ENCODE data around the gene PROSER2.
"Not testable (repeated sequence)": the region's sequence is repeated elsewhere in the genome, so short reads cannot be mapped to it uniquely, and the experiment has no call there.

Gene PROSER2

GRCh38 chr10:11882646-11883375 lies 59.7 kb downstream of the PROSER2 start:
- no peak for DNase-seq (ENCODE audit: extremely low read depth in 1 of 2, low read depth in 1 of 2)

- no peak for DNase-seq (ENCODE audit: extremely low read depth in 1 of 2, low read depth in 1 of 2)
These were observed 61.7 kb downstream of the PROSER2 start for GRCh38 chr10:11884706-11885423.

- DNase-seq (ENCODE audit: extremely low read depth in 1 of 2, low read depth in 1 of 2), result no peak
These were observed 62.4 kb downstream of the PROSER2 start for GRCh38 chr10:11885437-11886137.

GRCh38 chr10:11886138-11886474 lies 63.0 kb downstream of the PROSER2 start:
- no peak for DNase-seq (ENCODE audit: extremely low read depth in 1 of 2, low read depth in 1 of 2)

- no peak for DNase-seq (ENCODE audit: extremely low read depth in 1 of 2, low read depth in 1 of 2)
These were observed 63.7 kb downstream of the PROSER2 start for GRCh38 chr10:11886851-11887250.

GRCh38 chr10:11887381-11888227 lies 64.4 kb downstream of the PROSER2 start:
- DNase-seq (ENCODE audit: extremely low read depth in 1 of 2, low read depth in 1 of 2), result no peak

- DNase-seq (ENCODE audit: extremely low read depth in 1 of 2, low read depth in 1 of 2), result not testable (repeated sequence)
These were observed 66.1 kb downstream of the PROSER2 start for GRCh38 chr10:11889263-11889662.

- DNase-seq (ENCODE audit: extremely low read depth in 1 of 2, low read depth in 1 of 2), result no peak
These were observed 68.8 kb downstream of the PROSER2 start for GRCh38 chr10:11891776-11892486.

GRCh38 chr10:11893749-11894278 lies 70.7 kb downstream of the PROSER2 start:
- DNase-seq (ENCODE audit: extremely low read depth in 1 of 2, low read depth in 1 of 2), result no peak

- DNase-seq (ENCODE audit: extremely low read depth in 1 of 2, low read depth in 1 of 2), result no peak
These were observed 71.4 kb downstream of the PROSER2 start for GRCh38 chr10:11894381-11895107.

GRCh38 chr10:11895108-11895466 lies 71.9 kb downstream of the PROSER2 start:
- DNase-seq (ENCODE audit: extremely low read depth in 1 of 2, low read depth in 1 of 2), result no peak

- no peak for DNase-seq (ENCODE audit: extremely low read depth in 1 of 2, low read depth in 1 of 2)
These were observed 72.4 kb downstream of the PROSER2 start for GRCh38 chr10:11895598-11895997.

- DNase-seq (ENCODE audit: extremely low read depth in 1 of 2, low read depth in 1 of 2), result no peak
These were observed 73.5 kb downstream of the PROSER2 start for GRCh38 chr10:11896549-11897200.

GRCh38 chr10:11898033-11898371 lies 74.8 kb downstream of the PROSER2 start:
- DNase-seq (ENCODE audit: extremely low read depth in 1 of 2, low read depth in 1 of 2), result no peak

GRCh38 chr10:11898372-11899066 lies 75.4 kb downstream of the PROSER2 start:
- DNase-seq (ENCODE audit: extremely low read depth in 1 of 2, low read depth in 1 of 2), result no peak

- DNase-seq (ENCODE audit: extremely low read depth in 1 of 2, low read depth in 1 of 2), result no peak
These were observed 76.1 kb downstream of the PROSER2 start for GRCh38 chr10:11899067-11899876.

GRCh38 chr10:11901036-11901301 lies 77.8 kb downstream of the PROSER2 start:
- no peak for DNase-seq (ENCODE audit: extremely low read depth in 1 of 2, low read depth in 1 of 2)

- no peak for DNase-seq (ENCODE audit: extremely low read depth in 1 of 2, low read depth in 1 of 2)
These were observed 78.3 kb downstream of the PROSER2 start for GRCh38 chr10:11901454-11901832.

Data from activated CD8-positive, alpha-beta memory T cell treated with anti-CD3 and anti-CD28 coated beads for 1 hour (primary cell).